BE2C (cell line): ENCODE results near the gene JAKMIP3.
"Not testable (repeated sequence)": the region's sequence is repeated elsewhere in the genome, so short reads cannot be mapped to it uniquely, and the experiment has no call there.

Experiments used
- DNase-seq: peaks from one replicate; pipeline ENCODE4 v3.0.0-alpha.2; 2020
- H3K27me3 ChIP-seq: fragments of 250-450 bp; sonication (Bioruptor Pico); 2 replicates; pipeline ENCODE4 v1.5.1; 2020; ENCODE audit warnings: mild to moderate bottlenecking
- H3K36me3 ChIP-seq: fragments of 250-450 bp; sonication (Bioruptor Pico); 2 replicates; pipeline ENCODE4 v1.5.1; 2020; ENCODE audit warnings: mild to moderate bottlenecking
- H3K4me1 ChIP-seq: fragments of 250-450 bp; sonication (Bioruptor Pico); 2 replicates; pipeline ENCODE4 v1.5.1; 2020
- H3K4me3 ChIP-seq: 2 replicates; pipeline ENCODE4 v1.5.1; 2011; ENCODE audit warnings: low read depth, low read length
- H3K9me3 ChIP-seq: fragments of 250-450 bp; sonication (Bioruptor Pico); 2 replicates; pipeline ENCODE4 v1.5.1; 2020
- TF ChIP-seq, protein P1 (sequence below): IDR thresholded peaks from 2 replicates; pipeline ENCODE4 v1.5.1; 2012; ENCODE audit warnings: mild to moderate bottlenecking, low read depth, low read length

Gene JAKMIP3

DNA sequence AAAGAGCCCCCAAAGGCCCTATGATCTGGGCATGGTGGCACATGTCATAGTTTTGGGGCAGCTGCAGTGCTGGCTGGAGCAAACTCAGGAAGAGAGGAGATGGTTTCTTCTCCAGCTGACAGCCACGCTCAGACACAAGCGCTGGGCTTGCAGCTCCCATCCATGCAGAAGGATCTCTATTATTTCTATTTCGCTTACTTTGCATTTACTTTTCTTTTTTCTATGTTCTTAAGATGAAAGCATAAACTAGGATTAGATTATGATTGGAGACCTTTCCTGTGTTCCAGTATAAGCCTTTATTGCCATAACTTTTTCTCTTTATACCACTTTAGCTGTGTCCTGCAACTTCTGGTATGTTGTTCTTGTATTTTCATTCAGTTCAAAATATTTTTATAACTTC lies 5.0 kb downstream of the JAKMIP3 start:
- TF ChIP-seq, protein P1, sequence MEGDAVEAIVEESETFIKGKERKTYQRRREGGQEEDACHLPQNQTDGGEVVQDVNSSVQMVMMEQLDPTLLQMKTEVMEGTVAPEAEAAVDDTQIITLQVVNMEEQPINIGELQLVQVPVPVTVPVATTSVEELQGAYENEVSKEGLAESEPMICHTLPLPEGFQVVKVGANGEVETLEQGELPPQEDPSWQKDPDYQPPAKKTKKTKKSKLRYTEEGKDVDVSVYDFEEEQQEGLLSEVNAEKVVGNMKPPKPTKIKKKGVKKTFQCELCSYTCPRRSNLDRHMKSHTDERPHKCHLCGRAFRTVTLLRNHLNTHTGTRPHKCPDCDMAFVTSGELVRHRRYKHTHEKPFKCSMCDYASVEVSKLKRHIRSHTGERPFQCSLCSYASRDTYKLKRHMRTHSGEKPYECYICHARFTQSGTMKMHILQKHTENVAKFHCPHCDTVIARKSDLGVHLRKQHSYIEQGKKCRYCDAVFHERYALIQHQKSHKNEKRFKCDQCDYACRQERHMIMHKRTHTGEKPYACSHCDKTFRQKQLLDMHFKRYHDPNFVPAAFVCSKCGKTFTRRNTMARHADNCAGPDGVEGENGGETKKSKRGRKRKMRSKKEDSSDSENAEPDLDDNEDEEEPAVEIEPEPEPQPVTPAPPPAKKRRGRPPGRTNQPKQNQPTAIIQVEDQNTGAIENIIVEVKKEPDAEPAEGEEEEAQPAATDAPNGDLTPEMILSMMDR: no peak
- Histone ChIP-seq H3K36me3 (no peaks in the 10 kb centered on the region), H3K4me3 (no peak overlapping the region), H3K4me1 (no peaks in the 10 kb centered on the region), H3K9me3 (no peaks in the 10 kb centered on the region), H3K27me3 (no peaks in the 10 kb centered on the region)
- DNase-seq: no peak

GRCh38 chr10:132071667-132072066 lies 5.9 kb downstream of the JAKMIP3 start:
- DNase-seq: no peak
- no peaks in the 10 kb centered on the region for H3K36me3 ChIP-seq
- no peaks in the 10 kb centered on the region for H3K4me1 ChIP-seq
- TF ChIP-seq, protein P1: no peak
- H3K9me3 ChIP-seq: no peaks in the 10 kb centered on the region
- H3K4me3 ChIP-seq: no peak overlapping the region
- H3K27me3 ChIP-seq: no peaks in the 10 kb centered on the region

GRCh38 chr10:132075909-132076577 lies 10.3 kb downstream of the JAKMIP3 start:
- Histone ChIP-seq H3K4me1 (no peaks in the 10 kb centered on the region), H3K4me3 (no peak overlapping the region), H3K36me3 (no peaks in the 10 kb centered on the region), H3K27me3 (no peaks in the 10 kb centered on the region), H3K9me3 (no peaks in the 10 kb centered on the region)
- no peak for DNase-seq
- TF ChIP-seq, protein P1: no peak

DNA sequence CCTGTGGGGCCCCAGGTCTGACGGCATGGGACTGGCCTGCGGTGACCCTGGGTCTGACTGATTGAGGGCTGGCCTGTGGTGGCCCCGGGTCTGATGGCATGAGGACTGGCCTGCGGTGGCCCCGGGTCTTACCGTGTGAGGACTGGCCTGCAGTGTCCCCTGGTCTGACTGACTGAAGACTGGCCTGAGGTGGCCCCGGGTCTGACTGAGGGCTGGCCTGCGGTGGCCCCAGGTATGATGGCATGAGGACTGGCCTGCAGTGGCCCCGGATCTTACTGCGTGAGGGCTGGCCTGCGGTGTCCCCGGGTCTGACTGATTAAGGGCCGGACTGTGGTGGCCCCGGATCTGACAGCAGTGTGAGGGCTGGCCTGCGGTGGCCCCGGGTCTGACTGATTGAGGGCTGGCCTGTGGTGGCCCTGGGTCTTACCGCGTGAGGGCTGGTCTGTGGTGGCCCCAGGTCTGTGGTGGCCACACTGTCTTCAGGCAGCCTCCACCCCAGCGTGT lies 10.9 kb downstream of the JAKMIP3 start:
- no peaks in the 10 kb centered on the region for H3K27me3 ChIP-seq
- no peaks in the 10 kb centered on the region for H3K36me3 ChIP-seq
- no peaks in the 10 kb centered on the region for H3K9me3 ChIP-seq
- H3K4me3 ChIP-seq: no peak overlapping the region
- TF ChIP-seq, protein P1: no peak
- H3K4me1 ChIP-seq: no peaks in the 10 kb centered on the region
- no peak for DNase-seq

GRCh38 chr10:132077091-132077490 lies 11.3 kb downstream of the JAKMIP3 start:
- DNase-seq: no peak
- Histone ChIP-seq H3K9me3 (no peaks in the 10 kb centered on the region), H3K4me1 (no peaks in the 10 kb centered on the region), H3K36me3 (no peaks in the 10 kb centered on the region), H3K4me3 (no peak overlapping the region), H3K27me3 (no peaks in the 10 kb centered on the region)
- TF ChIP-seq, protein P1: no peak

- no peak for DNase-seq
Measured at GRCh38 chr10:132078746-132079345, 13.1 kb downstream of the JAKMIP3 start.

DNA sequence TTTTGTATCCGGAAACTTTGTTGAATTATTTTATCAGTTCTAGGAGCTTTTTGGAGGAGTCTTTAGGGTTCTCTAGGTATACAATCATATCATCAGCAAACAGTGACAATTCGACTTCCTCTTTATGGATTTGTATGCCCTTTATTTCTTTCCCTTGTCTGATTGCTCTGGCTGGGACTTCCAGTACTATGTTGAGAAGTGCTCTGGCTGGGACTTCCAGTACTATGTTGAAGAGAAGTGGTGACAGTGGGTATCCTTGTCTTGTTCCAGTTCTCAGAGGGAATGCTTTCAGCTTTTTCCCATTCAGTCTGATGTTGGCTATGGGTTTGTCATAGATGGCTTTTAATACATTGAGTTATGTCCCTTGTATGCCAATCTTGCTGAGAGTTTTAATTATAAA lies 18.6 kb downstream of the JAKMIP3 start:
- H3K4me3 ChIP-seq, H3K9me3 ChIP-seq, DNase-seq, H3K36me3 ChIP-seq, H3K27me3 ChIP-seq, H3K4me1 ChIP-seq: not testable (repeated sequence)

More at GRCh38 chr10:132078746-132079345, 13.1 kb downstream of the JAKMIP3 start:
- H3K36me3 ChIP-seq: no peaks in the 10 kb centered on the region
- TF ChIP-seq, protein P1: no peak
- no peak overlapping the region for H3K4me3 ChIP-seq
- no peaks in the 10 kb centered on the region for H3K27me3 ChIP-seq
- no peaks in the 10 kb centered on the region for H3K9me3 ChIP-seq
- H3K4me1 ChIP-seq: no peaks in the 10 kb centered on the region

- DNase-seq, H3K9me3 ChIP-seq, H3K4me3 ChIP-seq, H3K27me3 ChIP-seq, H3K36me3 ChIP-seq, H3K4me1 ChIP-seq: not testable (repeated sequence)
Measured at GRCh38 chr10:132093236-132093635, 27.5 kb downstream of the JAKMIP3 start.
